Urothelium cell line (cell line): Measurements from ENCODE around the gene MIER2.
"Not testable (repeated sequence)": the region's sequence is repeated elsewhere in the genome, so short reads cannot be mapped to it uniquely, and the experiment has no call there.

Experiments used
- DNase-seq: peaks from one replicate; pipeline ENCODE4 v3.0.0; 2011; ENCODE audit warnings: low spot score, mixed read lengths
- FAIRE-seq: peaks from 2 replicates; lab custom pipeline; 2011; peaks lifted over from hg19 to GRCh38; lab: Jason Lieb, UNC

The MIER2 gene

DNA sequence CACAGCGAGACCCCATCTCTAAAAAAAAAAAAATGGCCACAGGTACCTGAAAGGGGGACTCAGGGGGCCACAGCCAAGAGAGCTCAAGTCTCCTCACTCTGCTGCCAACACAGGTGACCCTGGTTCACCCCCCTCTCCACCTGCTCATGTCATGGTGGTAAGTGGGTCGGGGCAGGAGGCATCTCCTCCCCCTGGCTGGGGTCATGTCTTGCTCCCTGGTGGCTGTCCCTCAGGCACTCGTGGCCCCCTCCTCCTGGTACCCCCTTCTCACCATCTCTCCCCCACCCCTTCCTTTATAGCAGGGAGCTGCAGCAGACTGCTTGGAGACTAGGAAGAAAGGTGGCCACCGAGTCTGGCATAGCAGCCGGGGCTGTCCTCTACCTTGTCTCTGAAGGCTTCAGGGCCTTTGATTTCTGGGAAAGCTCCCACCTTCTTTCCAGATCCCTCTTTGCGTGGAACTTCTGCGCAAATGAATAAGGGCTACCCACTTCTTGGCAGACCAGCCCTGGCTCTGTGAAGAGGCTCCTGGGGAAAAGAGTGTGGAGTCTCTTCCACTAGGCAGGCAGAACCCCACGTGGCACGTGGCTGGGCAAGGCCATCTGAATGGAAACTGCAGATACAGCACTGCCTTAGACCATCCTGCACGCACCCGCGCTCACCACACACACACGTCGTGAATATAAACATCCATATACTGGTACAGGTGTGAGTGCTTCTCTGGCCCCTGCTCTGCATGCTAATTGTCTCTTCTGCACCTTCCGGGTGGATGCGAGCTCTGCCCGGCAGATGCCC lies 20.1 kb upstream of the MIER2 start:
- no peak for DNase-seq
- FAIRE-seq: no peak

DNA sequence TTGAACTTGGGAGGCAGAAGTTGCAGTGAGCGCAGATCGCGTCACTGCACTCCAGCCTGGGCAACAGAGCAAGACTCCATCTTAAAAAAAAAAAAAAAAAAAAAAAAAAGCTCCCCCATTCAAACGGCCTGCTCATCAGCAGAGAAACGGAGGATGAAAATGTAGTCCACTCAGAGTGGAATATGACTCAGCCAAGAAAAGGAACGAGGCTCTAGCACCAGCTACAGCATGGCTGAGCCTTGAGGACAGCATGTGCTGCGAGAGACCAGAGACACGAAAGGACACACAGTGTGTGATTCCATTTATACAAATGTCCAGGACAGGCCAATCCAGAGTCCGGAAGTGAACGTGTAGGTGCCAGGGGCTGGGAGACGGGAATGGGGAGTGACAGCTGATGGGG lies 18.1 kb upstream of the MIER2 start:
- FAIRE-seq (no peak), DNase-seq (no peak)

DNA sequence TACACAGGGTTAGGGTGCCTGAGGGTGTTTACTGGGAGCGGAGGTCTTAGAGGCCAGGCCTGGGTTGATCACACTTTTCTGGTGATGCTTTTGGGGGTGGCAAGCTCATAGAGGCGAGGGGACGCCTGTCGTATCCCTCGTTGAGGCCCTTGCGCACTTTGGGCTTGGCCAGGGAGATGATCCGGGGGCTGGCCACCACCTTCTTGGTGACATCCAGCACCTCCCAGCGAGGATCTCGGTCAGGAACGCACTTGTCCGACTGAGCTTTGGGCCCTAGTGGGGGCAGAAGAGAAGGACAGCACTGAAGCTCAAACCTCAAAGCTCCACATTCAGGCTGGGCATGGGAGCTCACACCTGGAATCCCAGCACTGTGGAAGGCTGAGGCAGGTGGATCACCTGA lies 17.6 kb upstream of the MIER2 start:
- no peak for DNase-seq
- no peak for FAIRE-seq

- FAIRE-seq: no peak
- DNase-seq: no peak
Measured at GRCh38 chr19:359653-359925, 15.0 kb upstream of the MIER2 start.

DNA sequence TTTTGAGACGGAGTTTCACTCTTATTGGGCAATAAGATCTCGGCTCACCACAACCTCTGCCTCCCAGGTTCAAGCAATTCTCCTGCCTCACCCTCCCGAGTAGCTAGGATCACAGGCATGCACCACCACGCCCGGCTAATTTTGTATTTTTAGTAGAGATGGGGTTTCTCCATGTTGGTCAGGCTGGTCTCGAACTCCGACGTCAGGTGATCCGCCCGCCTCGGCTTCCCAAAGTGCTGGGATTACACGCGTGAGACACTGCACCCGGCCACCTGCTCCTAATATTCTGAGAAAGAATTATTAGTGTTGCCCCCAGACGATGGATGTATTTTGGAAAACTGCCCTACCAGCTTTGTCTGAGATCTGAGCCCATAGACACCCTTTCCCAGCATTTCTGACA lies 10.9 kb upstream of the MIER2 start:
- not testable (repeated sequence) for DNase-seq, FAIRE-seq

DNA sequence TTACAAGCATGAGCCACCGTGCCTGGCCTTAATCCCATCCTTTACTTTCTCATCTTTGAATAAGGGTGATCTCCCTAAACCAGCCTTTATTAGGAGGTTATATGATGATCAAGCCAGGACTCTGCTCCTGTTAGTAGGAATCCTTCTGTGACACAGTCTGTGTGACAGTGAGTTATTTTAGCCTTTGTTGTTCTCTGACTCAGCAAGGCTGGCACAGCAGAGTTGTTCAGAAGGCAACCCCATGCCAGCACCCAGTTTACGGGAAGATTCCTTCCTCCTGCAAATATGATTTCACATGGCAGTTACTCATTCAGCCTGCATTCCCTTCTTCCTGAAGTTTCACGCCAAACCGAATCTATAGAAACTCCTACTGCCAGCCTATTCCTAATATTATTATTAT lies 10.5 kb upstream of the MIER2 start:
- no peak for DNase-seq
- FAIRE-seq: no peak

- DNase-seq (no peak), FAIRE-seq (no peak)
Measured at GRCh38 chr19:351976-352625, 7.5 kb upstream of the MIER2 start.

DNA sequence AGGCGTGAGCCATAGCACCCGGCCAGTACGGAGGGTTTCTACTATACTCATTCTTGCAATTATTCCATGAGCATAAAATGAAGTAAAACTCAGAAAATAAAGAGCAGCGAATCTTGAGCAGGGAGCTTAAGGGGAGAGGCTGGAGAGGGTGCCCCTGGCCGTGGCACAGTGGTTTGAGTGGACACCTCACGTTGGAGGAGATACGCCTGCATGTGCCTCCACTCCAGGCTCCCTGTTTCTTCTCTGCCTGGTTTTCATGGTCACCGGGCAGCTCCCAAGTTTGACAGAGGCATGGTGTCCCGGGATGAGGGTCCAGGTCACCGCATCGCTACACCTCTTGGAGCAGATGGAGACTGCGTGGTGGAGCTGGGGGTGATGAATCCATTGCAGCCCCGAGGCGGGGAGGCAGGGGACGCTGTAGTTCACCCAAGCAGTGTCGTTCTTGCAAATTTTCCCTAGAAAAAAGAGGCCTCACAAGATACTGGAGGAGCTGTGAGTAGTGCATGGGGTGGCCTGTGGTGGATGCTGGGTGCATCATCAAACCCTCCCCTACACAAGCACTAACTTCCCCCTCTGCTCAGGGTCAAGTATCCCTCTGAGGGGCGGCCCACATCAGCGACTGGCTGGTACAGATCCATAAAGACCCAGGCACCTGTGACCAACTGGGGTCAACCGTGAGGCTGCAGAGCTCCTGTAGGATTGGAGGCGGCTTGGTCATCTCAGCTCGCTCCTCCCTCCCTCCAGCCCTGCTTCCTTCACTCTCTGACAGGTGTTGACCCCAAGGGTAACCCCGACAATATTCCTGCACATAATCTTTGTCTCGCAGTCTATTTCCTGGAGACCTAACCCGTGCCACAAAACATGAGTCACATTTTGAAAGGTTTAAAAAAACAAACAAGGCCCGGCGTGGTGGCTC lies 3.6 kb upstream of the MIER2 start:
- DNase-seq (peak; percentile 26), FAIRE-seq (no peak)

DNA sequence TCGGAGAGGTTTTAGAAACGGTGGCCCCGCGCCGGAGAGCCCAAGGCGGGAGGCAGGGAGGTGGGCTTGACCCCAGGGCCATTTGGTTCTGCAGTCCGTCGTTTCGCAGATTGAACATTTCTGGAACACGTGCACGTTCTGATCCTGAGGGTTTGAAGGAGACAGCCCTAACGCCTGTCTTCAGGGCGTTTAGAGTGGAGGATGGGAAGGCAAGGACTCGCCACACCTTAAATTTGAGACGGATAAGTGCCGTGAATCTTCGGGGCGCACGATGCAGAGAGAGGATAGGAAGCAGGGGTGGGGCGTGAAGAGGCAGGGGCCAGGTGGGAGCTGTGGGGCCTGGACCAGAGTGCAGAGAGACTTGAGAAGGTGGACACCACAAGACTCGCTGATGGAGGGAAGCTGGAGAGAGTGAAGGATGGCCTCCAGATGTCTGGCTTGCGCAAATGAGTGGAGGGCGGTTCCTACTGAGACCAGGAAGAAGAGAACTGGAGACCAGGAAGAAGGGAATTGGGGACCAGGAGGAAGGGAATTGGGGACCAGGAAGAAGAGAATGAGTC lies 804 bp upstream of the MIER2 start:
- DNase-seq: no peak
- no peak for FAIRE-seq

- no peak for FAIRE-seq
Measured at GRCh38 chr19:343941-344624, 513 bp downstream of the MIER2 start.

DNA sequence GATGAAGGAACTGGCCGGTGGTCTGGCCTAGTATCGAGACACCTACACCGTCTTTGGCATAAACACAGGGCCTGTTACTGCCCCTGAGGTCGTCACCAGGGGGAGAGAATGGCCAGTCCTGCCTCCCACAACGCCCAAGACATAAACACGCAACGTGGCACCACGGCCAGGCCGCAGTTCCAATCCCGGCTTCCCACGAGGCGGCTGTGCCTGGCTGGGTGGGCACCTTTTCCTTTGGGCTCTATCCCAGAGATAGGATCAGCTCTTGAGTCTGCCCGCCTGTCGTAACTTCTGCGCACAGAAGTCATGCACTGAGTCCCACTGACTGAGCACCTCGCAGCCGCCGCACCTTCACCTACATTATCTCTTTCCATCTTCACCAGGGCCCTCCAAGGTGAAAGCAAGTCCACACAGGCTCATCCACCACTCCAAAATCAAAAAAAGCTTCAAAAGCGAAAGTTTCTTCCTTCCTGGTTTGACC lies 1.1 kb downstream of the MIER2 start:
- DNase-seq (no peak), FAIRE-seq (no peak)

More at GRCh38 chr19:343941-344624, 513 bp downstream of the MIER2 start:
- peak; percentile 78 for DNase-seq

GRCh38 chr19:342801-343421 lies 1.7 kb downstream of the MIER2 start:
- DNase-seq: peak; percentile 30

DNA sequence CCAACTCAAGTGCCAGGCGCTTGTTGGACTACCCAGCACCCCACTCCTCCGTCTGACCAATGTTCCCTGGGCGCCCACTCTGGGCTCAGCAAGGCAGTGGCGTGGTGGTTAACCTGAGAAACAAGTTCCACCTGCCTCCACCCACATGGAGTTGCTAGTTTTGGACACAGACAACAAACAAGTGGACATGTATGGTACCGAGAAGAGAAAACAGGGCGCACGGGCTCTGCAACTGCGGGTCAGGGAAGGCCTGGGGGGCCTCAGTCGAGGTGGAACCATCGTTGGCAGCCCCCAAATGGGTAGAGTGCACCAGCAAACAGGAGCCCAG lies 2.5 kb downstream of the MIER2 start:
- FAIRE-seq: no peak
- no peak for DNase-seq

More at GRCh38 chr19:342801-343421, 1.7 kb downstream of the MIER2 start:
- peak; percentile 40 for FAIRE-seq

- DNase-seq (no peak), FAIRE-seq (no peak)
Measured at GRCh38 chr19:341386-342127, 3.0 kb downstream of the MIER2 start.

GRCh38 chr19:340620-341385 lies 3.8 kb downstream of the MIER2 start:
- no peak for FAIRE-seq
- DNase-seq: no peak

DNA sequence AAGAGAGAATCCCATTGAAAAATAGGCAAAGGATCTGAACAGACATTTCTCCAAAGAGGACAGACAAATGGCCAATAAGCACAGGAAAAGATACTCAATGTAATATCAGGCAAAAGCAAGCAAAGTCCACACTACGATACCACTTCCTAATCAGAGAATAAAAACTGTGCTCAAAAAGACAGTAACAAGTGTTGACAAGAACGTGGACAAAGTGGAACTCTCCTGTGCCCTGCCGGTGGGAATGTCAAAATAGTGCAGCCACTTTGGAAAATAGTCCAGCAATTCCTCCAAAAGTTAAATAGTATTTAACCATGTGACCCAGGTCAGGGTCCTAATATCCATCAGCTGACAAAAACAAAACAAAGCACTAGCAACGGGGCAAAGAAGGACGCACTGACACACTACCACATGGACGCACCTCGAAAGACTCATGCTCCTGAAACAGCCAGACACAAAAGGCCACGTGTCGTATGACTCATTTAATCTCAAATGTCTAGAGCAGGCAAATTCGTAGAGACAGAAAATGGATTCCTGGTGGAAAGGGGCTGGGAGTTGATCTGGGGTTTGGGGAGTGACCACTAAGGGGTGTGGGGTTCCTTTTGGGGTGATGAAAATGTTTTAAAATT lies 5.2 kb downstream of the MIER2 start:
- DNase-seq (no peak), FAIRE-seq (no peak)

DNA sequence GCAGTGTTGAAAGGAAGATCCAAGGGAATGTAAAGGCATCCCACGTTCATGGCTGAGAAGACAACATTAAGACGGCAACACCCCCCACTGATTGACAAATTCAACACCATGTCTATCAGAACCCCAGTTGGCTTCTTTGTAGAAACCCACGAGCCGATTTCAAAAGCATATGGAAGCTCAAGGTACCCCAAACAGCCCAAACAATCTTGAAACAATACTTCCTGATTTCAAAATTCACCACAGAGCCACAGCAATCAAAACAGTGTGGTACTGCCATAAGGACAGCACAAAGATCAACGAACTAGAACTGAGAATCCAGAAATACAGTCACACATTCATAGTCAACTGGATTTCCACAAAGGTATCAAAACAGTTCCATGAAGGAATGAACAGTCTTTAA lies 6.2 kb downstream of the MIER2 start:
- DNase-seq (no peak), FAIRE-seq (no peak)

DNA sequence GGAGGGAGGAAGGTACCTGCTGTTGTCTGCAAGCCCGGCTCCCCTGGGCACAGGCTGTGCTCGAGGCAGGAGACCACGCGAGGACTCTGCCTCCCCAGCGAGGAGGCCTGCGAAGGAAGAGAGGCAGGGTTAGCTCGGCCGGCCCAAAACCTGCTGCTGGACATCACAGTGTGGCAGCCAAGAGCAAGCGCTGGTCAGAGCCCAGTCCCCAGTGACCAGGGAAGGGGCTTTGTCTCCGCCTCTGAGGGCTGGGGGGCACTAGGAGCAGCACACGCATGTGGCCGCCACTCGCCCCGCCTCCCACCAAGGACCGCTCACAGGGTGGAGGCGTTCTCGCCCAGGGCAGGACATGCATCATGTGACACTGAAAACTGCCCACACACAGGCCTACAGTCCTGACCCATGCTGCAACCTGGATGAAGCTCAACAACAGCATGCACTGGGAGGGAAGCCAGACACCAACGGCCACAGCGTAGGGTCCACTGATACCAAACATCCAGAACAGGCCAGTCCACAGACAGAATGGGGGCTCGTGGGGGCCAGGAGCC lies 8.5 kb downstream of the MIER2 start:
- no peak for DNase-seq
- FAIRE-seq: no peak
